PC-3 (cell line): ENCODE measurements around the gene ZNF577. TPM values are rescaled to one million over a fixed set of nuclear protein-coding genes. Genes with fewer than 3 reads are reported as not detected.

ENCODE experiments used
- ATAC-seq: fragments of 200-7000 bp; cut with Tn5 transposase; 2 replicates; pipeline ENCODE4 v1.9.1; 2020; ENCODE audit warnings: mild to moderate bottlenecking, moderate library complexity
- BruUV-seq: library from RNA; stranded (reverse); fragments of 400-500 nt; replicated peaks from 2 replicates; lab custom pipeline; 2021; lab: Mats Ljungman, UMichigan
- CTCF ChIA-PET: fragments of 300-600 bp; sonication (Branson Sonifier 250); formaldehyde crosslinking; loops from one replicate; lab custom pipeline; 2022; ENCODE audit warnings: antibody characterized with exemption; lab: Charles Lee
- POLR2A ChIA-PET: fragments of 300-600 bp; sonication (Branson Sonifier 250); formaldehyde crosslinking; loops from one replicate; lab custom pipeline; 2022; ENCODE audit warnings: antibody characterized with exemption; ENCODE audit not compliant: unreplicated experiment; lab: Charles Lee
- DNase-seq: peaks from one replicate; pipeline ENCODE4 v3.0.0-alpha.2; 2015
- H2AFZ ChIP-seq: fragments of 300-600 bp; sonication (generic); 2 replicates; pipeline ENCODE4 v1.6.0; 2016; ENCODE audit warnings: antibody characterized with exemption, low read length
- H3F3A ChIP-seq: fragments of 300-600 bp; sonication (generic); one replicate; pipeline ENCODE4 v1.6.0; 2017; ENCODE audit warnings: antibody characterized with exemption, low read length, control low read depth, mild to moderate bottlenecking; ENCODE audit not compliant: unreplicated experiment
- H3K27ac ChIP-seq: fragments of 300-600 bp; sonication (generic); 2 replicates; pipeline ENCODE4 v1.5.1; 2016; ENCODE audit warnings: mild to moderate bottlenecking, low read length
- H3K27me3 ChIP-seq: fragments of 300-600 bp; sonication (generic); 2 replicates; pipeline ENCODE4 v1.6.1; 2016; ENCODE audit warnings: low read length, mixed read lengths
- H3K36me3 ChIP-seq: fragments of 300-600 bp; sonication (generic); 2 replicates; pipeline ENCODE4 v1.6.1; 2016; ENCODE audit warnings: low read depth, mixed run types, low read length, mixed read lengths
- H3K4me1 ChIP-seq: fragments of 300-600 bp; sonication (generic); 2 replicates; pipeline ENCODE4 v1.5.1; 2016; ENCODE audit warnings: low read length; ENCODE audit not compliant: insufficient read depth
- H3K4me2 ChIP-seq: fragments of 300-600 bp; sonication (generic); 2 replicates; pipeline ENCODE4 v1.6.0; 2016; ENCODE audit warnings: low read length
- H3K4me3 ChIP-seq: fragments of 300-600 bp; sonication (generic); 2 replicates; pipeline ENCODE4 v1.5.1; 2016; ENCODE audit warnings: mild to moderate bottlenecking, low read length, mixed read lengths
- H3K79me2 ChIP-seq: fragments of 300-600 bp; sonication (generic); 2 replicates; pipeline ENCODE4 v1.6.1; 2017; ENCODE audit warnings: low read length, mixed read lengths
- H3K9ac ChIP-seq: fragments of 300-600 bp; sonication (generic); 2 replicates; pipeline ENCODE4 v1.6.0; 2016; ENCODE audit warnings: mild to moderate bottlenecking, low read length
- H3K9me2 ChIP-seq: fragments of 300-600 bp; sonication (generic); replicated peaks from 2 replicates; pipeline ENCODE4 v1.6.1; 2016; ENCODE audit warnings: mixed run types, low read length, mixed read lengths
- H3K9me3 ChIP-seq: fragments of 300-600 bp; sonication (generic); 2 replicates; pipeline ENCODE4 v1.6.1; 2016; ENCODE audit warnings: low read length, mixed read lengths
- H4K20me1 ChIP-seq: fragments of 300-600 bp; sonication (generic); 2 replicates; pipeline ENCODE4 v1.6.1; 2016; ENCODE audit warnings: low read length, mixed read lengths
- CTCF ChIP-seq: fragments of 300-600 bp; sonication (generic); conservative IDR thresholded peaks from 2 replicates; pipeline ENCODE4 v1.5.1; 2017; ENCODE audit warnings: antibody characterized with exemption, low read depth, mild to moderate bottlenecking, low read length
- EZH2 ChIP-seq: fragments of 300-600 bp; sonication (generic); IDR thresholded peaks from one replicate; pipeline ENCODE4 v1.6.1; 2017; ENCODE audit warnings: antibody characterized with exemption, mild to moderate bottlenecking, low read length; ENCODE audit not compliant: unreplicated experiment
- EZH2phosphoT487 ChIP-seq: fragments of 300-600 bp; sonication (generic); IDR thresholded peaks from 2 replicates; pipeline ENCODE4 v1.6.1; 2018; ENCODE audit warnings: mild to moderate bottlenecking, antibody characterized with exemption, low read length, borderline replicate concordance
- intact Hi-C: fragments of 100-400 bp; cut with micrococcal nuclease; formaldehyde crosslinking; loops from 2 replicates; pipeline ENCODE4 v1.9.0; 2023
- total RNA-seq: library from RNA; depleted of rRNA; stranded (reverse); fragments of >200 nt; gene quantifications from 2 replicates; pipeline ENCODE4 v1.2.3, GENCODE V29; 2014

The ZNF577 gene
- total RNA-seq, 1 experiment from 2014 or later = 7.2 TPM

DNA sequence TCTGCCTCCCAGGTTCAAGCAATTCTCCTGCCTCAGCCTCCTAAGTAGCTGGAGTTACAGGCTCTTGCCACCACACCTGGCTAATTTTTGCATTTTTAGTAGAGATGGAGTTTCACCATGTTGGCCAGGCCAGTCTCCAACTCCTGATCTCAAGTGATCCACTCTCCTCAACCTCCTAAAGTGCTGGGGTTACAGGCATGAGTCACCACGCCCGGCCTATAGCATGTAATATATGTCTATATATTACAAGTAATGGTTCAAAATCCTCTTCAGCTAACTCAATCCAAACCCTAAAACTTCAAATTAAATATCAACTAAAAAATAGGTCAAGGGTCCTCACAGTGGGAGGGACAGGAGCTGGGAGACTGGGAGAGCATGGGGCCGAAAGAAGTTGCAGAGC, 64.8 kb downstream of the ZNF577 start:
- Histone ChIP-seq H3K27ac (no peak overlapping the region), H2AFZ (no peak overlapping the region), H3K4me3 (no peak overlapping the region), H4K20me1 (no peaks in the 10 kb centered on the region), H3K4me1 (no peaks in the 10 kb centered on the region), H3K9me3 (peaks cover 25% of the 10 kb centered on the region), H3F3A (no peaks in the 10 kb centered on the region), H3K9ac (no peak overlapping the region), H3K4me2 (no peak overlapping the region), H3K9me2 (no peaks in the 10 kb centered on the region), H3K27me3 (no peaks in the 10 kb centered on the region), H3K79me2 (no peaks in the 10 kb centered on the region), H3K36me3 (peaks cover 3% of the 10 kb centered on the region; the same call in 1 of the 2 replicates)
- no peak for ATAC-seq
- DNase-seq = no peak
- POLR2A ChIA-PET = no interaction called here
- TF ChIP-seq EZH2 (no peak), CTCF (no peak), EZH2phosphoT487 (no peak)
- no TSS peak for BruUV-seq
- CTCF ChIA-PET = no interaction called here
- intact Hi-C loops = no loop called here

DNA sequence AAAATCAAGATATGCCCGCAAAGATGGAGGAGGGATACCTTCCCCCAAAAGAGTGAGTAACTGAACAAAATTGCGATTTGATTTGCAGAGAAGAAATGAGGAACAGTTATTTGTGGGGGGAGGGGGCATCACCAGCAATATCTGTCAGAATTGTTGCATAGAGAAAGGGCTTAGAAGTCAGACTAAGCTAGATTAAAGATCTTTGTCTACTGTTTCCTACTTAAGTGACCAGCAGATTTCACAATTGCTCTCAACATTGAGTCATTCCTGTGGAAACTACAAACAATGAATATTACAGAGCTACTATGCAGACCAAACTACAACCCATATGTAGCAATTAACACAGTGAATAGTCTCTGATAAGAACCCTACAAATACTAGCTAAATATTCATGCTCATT, 65.4 kb downstream of the ZNF577 start:
- intact Hi-C loops = no loop called here
- peaks cover 25% of the 10 kb centered on the region for H3K9me3 ChIP-seq
- ChIA-PET POLR2A (no interaction called here), CTCF (no interaction called here)
- no peak overlapping the region for H2AFZ ChIP-seq
- no peaks in the 10 kb centered on the region for H3K79me2 ChIP-seq
- no peak overlapping the region for H3K9ac ChIP-seq
- H3K4me1 ChIP-seq = no peaks in the 10 kb centered on the region
- no peak for TF ChIP-seq CTCF
- no peak for TF ChIP-seq EZH2
- no peaks in the 10 kb centered on the region for H3K9me2 ChIP-seq
- no peaks in the 10 kb centered on the region for H3F3A ChIP-seq
- BruUV-seq = no TSS peak
- no peak overlapping the region for H3K4me3 ChIP-seq
- ATAC-seq (no peak), DNase-seq (peak; percentile 26)
- H4K20me1 ChIP-seq = no peaks in the 10 kb centered on the region
- H3K27ac ChIP-seq = no peak overlapping the region
- peaks cover 3% of the 10 kb centered on the region; the same call in 1 of the 2 replicates for H3K36me3 ChIP-seq
- no peaks in the 10 kb centered on the region for H3K27me3 ChIP-seq
- H3K4me2 ChIP-seq = no peak overlapping the region

GRCh38 chr19:51821921-51822320, 65.8 kb downstream of the ZNF577 start:
- intact Hi-C loops = no loop called here
- TF ChIP-seq CTCF = no peak
- TF ChIP-seq EZH2phosphoT487 = no peak
- TF ChIP-seq EZH2 = no peak
- ChIA-PET CTCF (no interaction called here), POLR2A (no interaction called here)
- no peak overlapping the region for H3K27ac ChIP-seq
- no peaks in the 10 kb centered on the region for H3F3A ChIP-seq
- no peaks in the 10 kb centered on the region for H4K20me1 ChIP-seq
- peaks cover 3% of the 10 kb centered on the region; the same call in 1 of the 2 replicates for H3K36me3 ChIP-seq
- H3K9me2 ChIP-seq = no peaks in the 10 kb centered on the region
- no peaks in the 10 kb centered on the region for H3K27me3 ChIP-seq
- H3K4me2 ChIP-seq = no peak overlapping the region
- peaks cover 24% of the 10 kb centered on the region for H3K9me3 ChIP-seq
- no peak overlapping the region for H3K9ac ChIP-seq
- H2AFZ ChIP-seq = no peak overlapping the region
- DNase-seq = no peak
- H3K4me1 ChIP-seq = no peaks in the 10 kb centered on the region
- no peak overlapping the region for H3K4me3 ChIP-seq
- no peaks in the 10 kb centered on the region for H3K79me2 ChIP-seq
- no TSS peak for BruUV-seq
- no peak for ATAC-seq
